Measurements from ENCODE around the gene STRN3. TPM values are rescaled to one million over a fixed set of nuclear protein-coding genes. Genes with fewer than 3 reads are reported as not detected.
"Not testable (repeated sequence)": the region's sequence is repeated elsewhere in the genome, so short reads cannot be mapped to it uniquely, and the experiment has no call there.

STRN3 gene
- polyA plus RNA-seq, 3 donors, result 39.9 to 50.5 (median 44.3) TPM

DNA sequence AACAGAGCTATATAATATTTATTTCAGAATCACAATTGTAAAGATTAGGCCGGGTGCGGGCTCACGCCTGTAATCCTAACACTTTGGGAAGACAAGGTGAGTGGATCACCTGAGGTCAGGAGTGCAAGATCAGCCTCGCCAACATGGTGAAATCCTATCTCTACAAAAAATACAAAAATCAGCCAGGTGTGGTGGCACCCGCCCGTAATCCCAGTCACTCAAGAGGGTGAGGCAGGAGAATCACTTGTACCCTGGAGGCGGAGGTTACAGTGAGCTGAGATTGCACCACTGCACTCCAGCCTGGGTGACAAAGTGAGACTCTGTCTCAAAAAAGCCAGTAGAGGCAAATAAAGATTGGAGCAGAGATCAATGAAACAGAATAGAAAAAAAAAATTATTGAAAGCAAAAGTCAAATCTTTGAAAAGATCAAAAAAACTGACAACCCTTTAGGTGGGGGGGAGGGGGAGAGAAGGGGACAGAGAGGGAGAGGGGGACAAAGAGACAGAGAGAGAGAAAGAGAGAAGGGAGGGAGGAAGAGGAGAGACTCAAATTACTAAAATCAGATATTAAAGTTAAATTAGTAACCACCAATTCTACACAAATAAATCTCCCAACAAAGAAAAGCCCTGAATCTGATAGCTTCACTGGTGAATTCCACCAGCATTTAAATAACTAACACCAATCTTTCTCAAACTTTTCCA is 53.1 kb downstream of the STRN3 start:
- DNase-seq, result no peak

DNA sequence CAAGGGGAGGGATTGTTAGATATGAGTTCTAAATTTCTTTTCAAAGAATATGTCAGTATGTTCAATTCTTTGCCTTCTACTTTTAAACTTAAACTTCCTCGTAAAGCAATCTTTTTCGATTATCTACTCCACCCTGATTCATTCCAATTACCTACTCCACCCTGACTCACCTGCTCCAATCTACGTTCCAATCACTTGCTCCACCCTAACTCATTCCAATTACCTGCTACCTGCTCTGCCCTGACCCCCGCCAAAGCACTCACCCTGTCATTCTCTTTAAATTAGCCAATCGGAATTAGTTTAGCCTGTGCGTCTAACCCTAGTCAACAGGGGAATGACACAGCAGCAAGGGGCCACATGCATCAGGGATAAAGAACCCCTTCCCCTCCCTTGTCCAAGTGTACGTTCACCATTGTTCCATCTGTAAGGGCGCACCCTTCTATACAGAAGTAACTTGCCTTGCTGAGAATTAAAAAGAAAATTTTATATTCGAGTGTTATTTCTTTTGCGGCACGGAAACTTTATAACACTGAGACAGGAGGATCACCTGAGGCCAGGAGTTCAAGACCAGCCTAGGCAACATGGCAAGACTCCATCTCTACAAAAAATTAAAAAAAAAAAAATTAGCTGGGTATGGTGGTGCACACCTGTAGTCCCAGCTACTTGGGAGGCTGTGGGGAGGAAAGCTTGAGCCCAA is 54.0 kb downstream of the STRN3 start:
- not testable (repeated sequence) for DNase-seq

DNA sequence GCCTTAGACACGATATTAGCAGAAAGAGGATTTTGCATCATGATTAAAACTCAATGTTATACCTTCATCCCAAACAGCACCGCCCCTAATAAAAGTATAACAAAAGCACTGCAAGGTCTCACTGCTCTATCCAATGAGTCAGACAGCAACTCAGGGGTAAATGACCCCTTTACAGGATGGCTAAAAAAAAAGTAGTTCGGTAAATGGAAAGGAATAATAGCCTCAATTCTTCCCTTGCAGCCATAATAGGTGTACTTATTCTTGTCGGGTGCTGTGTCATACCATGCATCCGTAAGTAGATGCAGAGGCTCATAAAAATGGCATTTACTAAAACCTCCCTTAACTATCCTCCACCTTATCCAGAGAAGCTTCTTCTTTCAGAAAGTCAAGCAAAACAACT is 54.6 kb downstream of the STRN3 start:
- no peak for DNase-seq

DNA sequence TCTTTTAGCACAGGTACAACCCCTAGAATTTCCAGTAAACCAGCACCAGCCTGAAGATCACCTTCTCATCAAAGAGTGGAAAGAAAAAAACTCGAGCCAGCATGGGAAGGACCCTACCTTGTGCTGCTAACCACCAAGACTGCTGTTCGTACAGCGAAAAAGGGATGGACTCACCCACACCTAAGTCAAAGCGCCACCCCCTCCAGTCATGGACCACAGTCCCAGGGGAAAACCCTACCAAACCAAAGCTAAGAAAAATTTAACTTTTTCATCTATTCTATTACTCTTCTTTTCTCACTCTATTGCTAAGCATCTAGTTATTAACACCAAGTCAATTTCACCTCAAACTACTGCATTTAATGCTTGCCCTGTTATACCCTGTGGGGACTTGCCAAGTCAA is 56.4 kb downstream of the STRN3 start:
- DNase-seq, result not testable (repeated sequence)

DNA sequence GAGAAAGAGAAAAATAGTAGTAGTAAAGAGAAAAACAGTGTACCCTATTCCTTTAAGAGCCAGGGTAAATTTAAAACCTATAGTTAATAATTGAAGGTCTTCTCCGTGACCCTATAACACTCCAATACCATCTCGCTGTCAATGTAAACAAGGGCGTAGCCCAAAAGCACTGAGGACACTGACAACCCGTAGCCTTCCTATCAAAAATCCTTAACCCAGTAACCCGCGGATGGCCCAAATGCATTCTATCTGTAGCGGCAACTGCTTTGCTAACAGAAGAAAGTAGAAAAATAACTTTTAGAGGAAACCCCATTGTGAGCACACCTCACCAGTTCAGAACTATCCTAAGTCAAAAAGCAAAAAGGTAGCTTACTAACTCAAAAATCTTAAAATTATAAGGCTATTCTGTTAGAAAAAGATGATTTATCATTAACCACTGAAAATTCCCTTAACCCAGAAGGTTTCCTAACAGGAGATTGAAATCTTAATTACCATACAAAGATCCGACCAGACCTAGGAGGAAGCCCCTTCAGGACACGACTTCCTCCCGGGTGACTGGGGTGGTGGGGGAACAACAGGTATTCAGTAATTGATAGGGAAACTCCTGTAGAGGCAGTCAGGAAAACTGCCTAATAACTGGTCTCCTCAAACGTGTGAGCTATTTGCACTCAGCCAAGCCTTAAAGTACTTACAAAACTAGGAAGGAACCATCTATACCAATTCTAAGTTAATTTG is 58.6 kb downstream of the STRN3 start:
- DNase-seq, result not testable (repeated sequence)

DNA sequence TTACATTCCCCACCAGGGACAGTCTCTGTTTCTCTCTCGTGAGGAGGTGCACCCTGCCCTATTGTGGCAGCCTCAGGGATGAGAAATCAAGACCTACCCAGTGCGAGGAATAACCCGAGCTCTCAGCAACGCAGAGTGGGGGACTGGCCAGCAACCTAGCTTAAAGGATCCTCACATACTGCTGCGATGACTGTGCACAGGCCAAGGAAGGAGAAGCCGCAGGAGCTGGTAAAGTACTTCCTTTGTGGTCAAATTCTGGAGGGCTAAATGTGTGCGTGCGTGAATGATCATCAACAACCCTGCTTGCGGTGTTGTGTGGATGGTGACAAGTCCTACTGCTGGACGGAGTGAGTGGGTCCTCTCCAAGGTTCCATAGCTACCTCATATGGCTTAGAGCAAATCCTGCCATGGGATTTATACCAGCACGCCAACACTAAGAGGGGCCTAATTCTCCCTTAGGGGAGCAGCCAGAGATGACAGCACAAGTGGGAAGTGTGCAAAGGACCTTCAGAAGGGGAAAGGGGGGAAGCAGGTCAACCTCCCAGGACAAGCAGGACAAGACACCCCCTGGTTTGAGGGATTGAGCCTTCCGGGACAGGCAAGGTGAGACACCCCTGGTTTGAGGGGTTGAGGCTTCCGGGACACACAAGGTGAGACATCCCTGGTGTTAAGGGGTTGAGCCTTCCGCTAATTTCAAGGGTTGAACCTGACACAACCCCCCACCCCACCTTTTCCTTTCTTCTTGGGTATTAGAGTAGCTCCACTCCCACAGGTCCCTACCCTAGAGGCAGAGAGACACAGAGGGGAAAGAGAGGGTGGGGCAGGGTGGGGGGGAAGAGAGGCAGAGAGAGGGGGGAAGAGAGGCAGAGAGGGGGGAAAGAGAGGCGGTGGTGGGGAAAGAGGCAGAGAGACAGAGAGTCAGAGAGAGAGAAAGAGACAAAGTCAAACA is 59.5 kb downstream of the STRN3 start:
- no peak for DNase-seq

DNA sequence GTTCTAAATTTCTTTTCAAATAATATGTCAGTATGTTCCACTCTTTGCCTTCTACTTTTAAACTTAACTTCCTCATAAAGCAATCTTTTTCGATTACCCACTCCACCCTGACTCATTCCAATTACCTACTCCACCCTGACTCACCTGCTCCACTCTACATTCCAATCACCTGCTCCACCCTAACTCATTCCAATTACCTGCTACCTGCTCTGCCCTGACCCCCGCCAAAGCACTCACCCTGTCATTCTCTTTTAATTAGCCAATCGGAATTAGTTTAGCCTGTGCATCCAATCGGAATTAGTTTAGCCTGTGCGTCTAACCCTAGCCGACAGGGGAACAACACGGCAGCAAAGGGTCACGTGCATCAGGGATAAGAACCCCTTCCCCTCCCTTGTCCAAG is 60.3 kb downstream of the STRN3 start:
- not testable (repeated sequence) for DNase-seq

DNA sequence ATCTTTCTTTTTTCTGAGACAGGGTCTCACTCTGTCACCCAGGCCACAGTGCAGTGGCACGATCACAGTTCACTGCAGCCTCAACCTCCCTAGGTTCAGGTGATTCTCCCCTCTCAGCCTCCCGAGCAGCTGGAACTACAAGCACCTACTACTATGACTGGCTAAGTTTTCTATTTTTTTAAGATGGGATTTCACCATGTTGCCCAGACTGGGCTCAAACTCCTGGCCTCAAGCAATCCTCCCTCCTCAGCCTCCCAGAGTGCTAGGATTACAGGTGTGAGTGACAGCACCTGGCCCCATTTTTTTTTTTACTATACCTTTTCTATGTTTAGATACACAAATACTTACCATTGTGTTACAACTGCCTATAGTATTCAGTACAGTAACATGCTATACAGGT is 63.6 kb downstream of the STRN3 start:
- not testable (repeated sequence) for DNase-seq

DNA sequence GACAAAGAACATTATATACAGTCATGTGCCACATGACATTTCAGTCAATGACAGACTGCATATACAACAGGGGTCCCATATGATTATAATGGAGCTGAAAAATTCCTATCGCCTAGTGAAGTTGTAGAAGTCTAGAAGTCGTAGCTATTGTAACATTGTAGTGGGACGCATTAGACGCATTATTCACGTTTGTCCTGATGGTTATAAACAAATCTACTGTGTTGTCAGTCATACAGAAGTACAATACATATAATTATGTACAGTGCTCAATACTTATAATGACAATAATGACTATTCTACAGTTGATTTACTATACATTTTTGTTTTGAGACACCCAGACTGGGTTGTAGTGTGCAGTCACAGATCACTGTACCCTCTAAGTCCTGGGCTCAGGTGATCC is 64.8 kb downstream of the STRN3 start:
- no peak for DNase-seq

DNA sequence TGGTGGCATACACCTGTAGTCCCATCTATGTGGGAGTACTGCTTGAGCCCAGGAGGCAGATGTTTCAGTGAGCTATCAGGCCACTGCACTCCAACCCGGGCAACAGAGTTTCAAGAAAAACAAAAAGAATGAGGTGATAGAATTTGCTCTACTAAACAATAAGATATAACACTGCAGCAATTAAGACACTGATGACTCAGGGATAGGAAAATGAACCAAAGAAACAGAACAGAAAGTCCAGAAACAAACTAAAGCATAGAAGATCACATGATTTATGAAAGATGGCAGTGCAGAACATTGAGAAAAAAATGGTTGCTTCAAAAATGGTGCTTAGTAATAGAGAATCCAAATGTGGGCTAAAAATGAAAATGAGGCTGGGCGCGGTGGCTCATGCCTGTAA is 66.0 kb downstream of the STRN3 start:
- DNase-seq, result no peak

DNA sequence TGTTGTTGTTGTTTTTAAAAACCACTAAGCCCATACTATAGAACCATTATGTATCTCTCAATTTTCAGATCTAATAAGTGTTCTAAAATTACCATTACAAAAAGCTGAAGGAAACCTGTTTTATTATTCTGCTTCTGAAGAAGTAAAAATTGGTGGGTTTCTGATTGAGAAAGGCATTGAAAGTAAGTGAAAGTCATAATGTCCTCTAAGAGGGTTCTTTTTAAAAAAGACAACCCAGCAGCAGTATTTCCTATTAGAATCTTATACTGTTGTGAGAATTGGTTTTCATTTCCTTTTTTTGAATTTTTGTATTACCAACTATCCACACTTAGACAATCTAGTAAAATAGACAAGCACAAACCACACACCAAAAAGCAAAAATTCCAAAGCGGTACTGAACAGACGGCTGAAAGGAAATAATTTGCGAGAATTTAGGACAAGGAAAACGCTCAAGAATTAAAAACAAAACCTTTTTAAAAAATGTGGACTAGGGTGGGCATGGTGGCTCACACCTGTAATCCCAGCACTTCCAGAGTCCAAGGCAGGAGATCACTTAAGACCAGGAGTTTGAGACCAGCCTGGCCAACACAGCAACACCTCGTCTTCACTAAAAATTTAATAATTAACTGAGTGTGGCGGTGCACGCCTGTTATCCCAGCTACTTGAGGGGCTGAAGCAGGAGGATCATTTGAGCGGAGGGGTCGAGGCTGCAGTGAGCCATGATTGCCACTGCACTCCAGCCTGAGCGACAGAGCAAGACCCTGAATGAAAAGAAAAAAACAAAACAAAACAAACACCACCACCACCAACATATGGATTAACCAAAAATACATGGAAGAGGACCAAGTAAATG is 67.4 kb downstream of the STRN3 start:
- no peak for DNase-seq

DNA sequence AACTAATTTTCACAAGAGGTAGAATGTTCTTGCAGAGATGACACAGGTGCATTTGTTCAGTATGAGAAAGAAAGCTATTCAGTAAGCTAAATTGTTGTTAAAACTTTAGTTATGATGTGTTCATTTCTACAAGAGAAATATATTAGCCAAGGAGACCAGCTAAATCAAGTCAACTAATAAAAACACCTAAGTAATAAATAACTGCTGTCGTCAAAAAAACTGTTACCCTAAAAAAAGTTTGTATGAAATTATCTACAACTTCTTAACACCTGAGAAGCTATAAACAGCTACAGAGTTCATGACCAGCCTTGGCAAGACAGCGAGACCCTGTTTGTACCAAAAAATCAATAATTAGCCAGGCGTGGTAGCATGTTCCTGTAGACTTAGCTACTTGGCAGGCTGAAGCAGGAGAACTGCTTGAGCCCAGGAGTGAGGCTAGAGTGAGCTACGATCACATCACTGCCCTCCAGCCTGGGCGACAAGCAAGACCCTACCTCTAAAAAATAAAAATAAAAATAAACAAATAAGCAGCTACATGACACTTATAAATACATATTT is 68.3 kb downstream of the STRN3 start:
- no peak for DNase-seq

DNA sequence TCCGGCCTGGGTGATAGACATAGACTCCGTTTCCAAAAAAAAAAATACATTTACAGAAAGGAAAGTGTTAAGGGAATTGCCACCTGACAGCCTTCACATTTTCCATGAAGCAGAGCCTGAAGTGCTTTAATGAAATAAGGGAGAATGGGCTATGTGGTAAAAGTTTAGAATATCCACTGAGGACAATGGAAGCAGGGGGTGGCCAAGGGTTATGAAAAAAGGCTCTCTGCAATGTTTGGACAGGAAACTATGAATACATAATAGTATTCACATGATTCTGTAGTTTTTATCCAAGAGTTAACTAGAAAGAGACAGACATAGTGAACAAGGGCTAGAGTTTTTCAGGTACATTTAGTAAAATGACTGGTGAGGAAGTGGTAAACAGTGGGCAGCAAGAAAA is 76.5 kb downstream of the STRN3 start:
- DNase-seq, result no peak

DNA sequence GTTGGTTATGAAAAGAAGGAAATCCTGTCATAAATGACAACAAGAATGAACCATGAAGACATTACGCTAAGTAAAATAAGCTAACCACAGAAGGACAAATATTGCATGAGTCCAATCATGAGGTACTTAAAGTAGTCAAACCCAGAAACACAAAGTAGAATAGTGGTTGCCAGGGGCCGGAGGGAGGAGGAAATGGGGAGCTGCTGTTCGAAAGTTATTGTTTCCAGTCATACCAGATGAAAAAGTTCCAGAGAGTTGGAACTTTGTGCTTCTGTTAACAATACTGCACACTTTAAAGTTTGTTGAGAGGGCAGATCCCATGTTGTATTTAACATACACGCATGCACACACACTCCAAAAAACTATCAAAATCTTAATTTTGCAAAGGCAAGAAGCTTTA is 82.5 kb downstream of the STRN3 start:
- no peak for DNase-seq

DNA sequence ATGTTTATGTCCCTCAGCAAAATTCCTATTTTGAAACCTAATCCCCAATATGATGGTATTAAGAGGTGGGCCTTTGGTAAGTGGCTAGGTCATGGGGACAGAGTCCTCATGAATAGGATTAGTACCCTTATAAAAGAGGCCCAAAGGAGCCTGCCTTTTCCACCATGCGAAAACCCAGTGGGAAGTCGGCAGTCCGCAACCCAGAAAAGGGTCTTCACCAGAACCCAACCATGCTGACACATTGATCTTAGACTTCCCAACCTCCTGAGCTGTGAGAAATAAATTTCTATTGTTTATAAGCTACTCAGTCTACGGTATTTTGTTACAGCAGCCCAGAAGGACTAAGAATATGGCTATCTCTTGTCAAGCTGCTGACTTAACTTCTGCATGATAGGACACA is 85.3 kb downstream of the STRN3 start:
- no peak for DNase-seq

DNA sequence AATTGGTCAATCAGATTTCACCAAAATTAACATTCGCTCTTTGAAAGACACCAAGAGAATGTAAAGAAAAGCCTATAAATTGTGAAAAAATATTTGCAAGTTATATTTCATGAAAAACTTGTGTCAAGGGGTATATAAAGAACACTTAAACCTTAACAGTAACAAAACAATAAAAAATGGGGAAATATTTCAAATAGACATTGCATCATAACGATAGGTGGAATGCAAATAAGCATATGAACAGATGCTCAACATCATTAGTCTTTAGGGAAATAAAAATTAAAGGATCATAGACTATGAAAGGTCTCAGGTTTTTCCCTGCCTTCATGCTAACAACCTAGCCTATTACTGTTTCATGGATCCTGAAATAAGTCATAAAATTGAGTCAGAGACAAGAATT is 87.6 kb downstream of the STRN3 start:
- DNase-seq, result no peak

DNA sequence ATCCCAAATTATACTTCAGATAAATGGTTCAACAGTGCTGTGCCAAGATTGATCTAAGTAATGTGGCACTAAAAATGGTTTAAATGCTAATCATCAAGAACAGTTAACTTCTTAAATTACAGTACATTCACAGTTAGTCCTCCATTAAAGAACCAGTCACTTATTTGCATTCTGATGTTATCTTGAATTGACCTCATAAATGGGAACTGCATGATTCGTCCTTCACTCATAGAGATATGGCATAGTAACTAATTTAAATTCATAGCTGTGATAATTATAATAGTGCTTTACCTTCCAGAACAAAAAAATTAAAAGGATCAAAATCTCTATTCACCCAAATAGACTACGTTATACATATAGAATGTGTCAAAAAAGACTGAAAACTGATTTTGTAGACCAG is 90.7 kb downstream of the STRN3 start:
- no peak for DNase-seq

DNA sequence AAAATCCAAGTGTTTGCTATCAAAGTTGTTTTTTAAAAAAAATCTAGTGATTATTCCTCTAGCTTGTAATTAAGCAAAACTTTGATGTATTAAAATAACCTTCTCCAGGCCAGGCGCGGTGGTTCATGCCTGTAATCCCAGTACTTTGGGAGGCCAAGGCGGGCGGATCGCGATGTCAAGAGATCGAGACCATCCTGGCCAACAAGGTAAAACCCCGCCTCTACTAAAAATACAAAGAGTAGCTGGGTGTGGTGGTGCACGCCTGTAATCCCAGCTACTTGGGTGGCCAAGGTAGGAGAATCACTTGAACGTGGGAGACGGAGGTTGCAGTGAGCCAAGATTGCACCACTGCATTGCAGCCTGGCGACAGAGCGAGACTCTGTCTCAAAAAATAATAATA is 92.2 kb downstream of the STRN3 start:
- DNase-seq, result not testable (repeated sequence)

DNA sequence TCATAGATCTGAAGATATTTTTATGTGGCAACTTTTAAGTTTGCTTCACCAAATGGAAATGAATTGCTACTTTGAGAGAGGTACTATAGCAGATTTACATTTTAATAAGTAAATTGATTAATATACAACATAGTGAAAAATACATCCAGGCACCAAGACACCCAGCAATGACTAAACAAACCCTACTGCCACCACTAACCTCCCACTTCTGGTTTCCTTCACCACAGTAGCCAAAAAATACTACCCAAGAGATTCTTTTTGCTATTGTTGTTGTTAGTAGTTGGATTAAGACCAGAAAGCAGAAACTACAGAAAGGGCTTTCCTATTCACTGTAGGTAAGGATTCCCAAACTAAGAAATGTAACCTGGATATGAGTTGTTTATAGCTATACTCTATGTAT is 97.7 kb downstream of the STRN3 start:
- no peak for DNase-seq

DNA sequence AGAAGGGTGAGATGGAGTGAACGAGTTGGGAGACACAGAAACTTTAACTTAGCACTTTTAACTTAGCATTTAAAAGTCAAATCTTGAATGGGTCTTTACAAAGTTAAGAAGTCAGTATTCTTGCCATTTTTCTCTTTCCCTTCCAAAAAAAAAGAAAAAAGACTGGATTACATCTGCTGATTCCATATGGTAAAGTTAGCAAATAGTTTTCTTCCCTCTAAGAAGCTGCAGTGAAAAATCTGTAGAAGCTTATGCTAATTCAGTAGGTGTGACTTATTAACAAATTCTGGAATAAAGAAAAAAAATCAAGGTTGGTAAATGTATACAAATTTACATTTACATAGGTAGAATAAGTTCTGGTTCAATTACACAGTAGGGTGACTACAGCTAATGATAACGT is 100.9 kb downstream of the STRN3 start:
- no peak for DNase-seq

DNA sequence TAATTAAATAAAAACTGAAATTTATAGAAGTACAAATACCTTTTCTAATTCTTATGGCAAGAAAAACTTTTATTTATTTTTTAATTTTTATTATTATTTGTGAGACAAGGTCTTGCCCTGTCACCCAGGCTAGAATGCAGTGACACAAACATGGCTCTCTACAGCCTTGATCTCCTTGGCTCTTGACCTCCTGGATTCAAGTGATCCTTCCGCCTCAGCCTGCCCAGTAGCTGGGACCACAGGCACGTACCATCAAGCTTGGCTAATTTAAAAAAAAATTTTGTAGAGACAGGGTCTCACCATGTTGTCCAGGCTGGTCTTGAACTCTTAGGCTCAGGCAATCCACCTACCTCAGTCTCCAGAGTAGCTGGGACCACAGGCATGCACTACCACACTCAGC is 104.4 kb downstream of the STRN3 start:
- DNase-seq, result no peak
